ENCODE data around the gene RUNX2.

- no peak for TF ChIP-seq CTCF (conservative IDR thresholded peaks at IDR 0.05; ENCODE audit: low read depth in 2 of 2)
- no peak for TF ChIP-seq EZH2 (IDR thresholded peaks at IDR 0.05; ENCODE audit: low read depth, unreplicated experiment)
- no peak for TF ChIP-seq POLR2AphosphoS5 (IDR thresholded peaks at IDR 0.05; ENCODE audit: low read depth)
- TF ChIP-seq, protein P1, sequence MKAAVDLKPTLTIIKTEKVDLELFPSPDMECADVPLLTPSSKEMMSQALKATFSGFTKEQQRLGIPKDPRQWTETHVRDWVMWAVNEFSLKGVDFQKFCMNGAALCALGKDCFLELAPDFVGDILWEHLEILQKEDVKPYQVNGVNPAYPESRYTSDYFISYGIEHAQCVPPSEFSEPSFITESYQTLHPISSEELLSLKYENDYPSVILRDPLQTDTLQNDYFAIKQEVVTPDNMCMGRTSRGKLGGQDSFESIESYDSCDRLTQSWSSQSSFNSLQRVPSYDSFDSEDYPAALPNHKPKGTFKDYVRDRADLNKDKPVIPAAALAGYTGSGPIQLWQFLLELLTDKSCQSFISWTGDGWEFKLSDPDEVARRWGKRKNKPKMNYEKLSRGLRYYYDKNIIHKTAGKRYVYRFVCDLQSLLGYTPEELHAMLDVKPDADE (IDR thresholded peaks at IDR 0.05): no peak
- TF ChIP-seq EZH2phosphoT487 (IDR thresholded peaks at IDR 0.05; ENCODE audit: unreplicated experiment): no peak
- TF ChIP-seq ZNF462 (CRISPR knock-in tag; IDR thresholded peaks at IDR 0.05): no peak
Observed at GRCh38 chr6:45610832-45611231, 282.7 kb downstream of the RUNX2 start.
